GM23338 (cell line): ENCODE measurements around the gene APOL3. TPM values are rescaled to one million over a fixed set of nuclear protein-coding genes. Genes with fewer than 3 reads are reported as not detected.

Experiments used
- ATAC-seq: fragments of 200-7000 bp; cut with Tn5 transposase; 3 replicates; pipeline ENCODE4 v1.9.1; 2020
- DNase-seq: peaks from one replicate; pipeline ENCODE4 v3.0.0-alpha.2; 2015; ENCODE audit warnings: low spot score
- H2AFZ ChIP-seq: fragments of 200-600 bp; sonication (generic); 2 replicates; pipeline ENCODE4 v1.8.0; 2016; ENCODE audit warnings: antibody characterized with exemption, mild to moderate bottlenecking, moderate library complexity
- H3F3A ChIP-seq: fragments of 200-600 bp; sonication (generic); replicated peaks from 2 replicates; pipeline ENCODE4 v1.8.0; 2017; ENCODE audit warnings: antibody characterized with exemption, mixed run types, low read depth
- H3K27ac ChIP-seq: fragments of 200-600 bp; sonication (generic); 2 replicates; pipeline ENCODE4 v1.6.1; 2016; ENCODE audit warnings: low read depth
- H3K27me3 ChIP-seq: fragments of 200-600 bp; sonication (generic); 2 replicates; pipeline ENCODE4 v1.8.0; 2016; ENCODE audit warnings: mild to moderate bottlenecking, mixed run types, moderate library complexity; ENCODE audit not compliant: insufficient read depth
- H3K36me3 ChIP-seq: fragments of 200-600 bp; sonication (generic); 2 replicates; pipeline ENCODE4 v1.8.0; 2016; ENCODE audit warnings: mild to moderate bottlenecking; ENCODE audit not compliant: insufficient read depth
- H3K4me1 ChIP-seq: fragments of 200-600 bp; sonication (generic); 2 replicates; pipeline ENCODE4 v1.8.0; 2016; ENCODE audit warnings: mild to moderate bottlenecking, moderate library complexity; ENCODE audit not compliant: insufficient read depth
- H3K4me2 ChIP-seq: fragments of 200-600 bp; sonication (generic); 2 replicates; pipeline ENCODE4 v1.7.1; 2017; ENCODE audit warnings: mixed run types
- H3K4me3 ChIP-seq: fragments of 200-600 bp; sonication (generic); 2 replicates; pipeline ENCODE4 v1.6.1; 2016; ENCODE audit warnings: mixed run types
- H3K79me2 ChIP-seq: fragments of 200-600 bp; sonication (generic); replicated peaks from 2 replicates; pipeline ENCODE4 v1.8.0; 2017; ENCODE audit warnings: mild to moderate bottlenecking; ENCODE audit not compliant: insufficient read depth
- H3K9me2 ChIP-seq: fragments of 200-600 bp; sonication (generic); 2 replicates; pipeline ENCODE4 v1.8.0; 2017; ENCODE audit not compliant: insufficient read depth
- H4K20me1 ChIP-seq: fragments of 200-600 bp; sonication (generic); replicated peaks from 2 replicates; pipeline ENCODE4 v1.8.0; 2017; ENCODE audit warnings: mild to moderate bottlenecking; ENCODE audit not compliant: insufficient read depth
- H3K27ac Mint-ChIP-seq: 2 replicates; pipeline ENCODE4 v1.8.0; 2020; ENCODE audit warnings: inconsistent platforms, mild to moderate bottlenecking, moderate library complexity, mixed read lengths
- H3K27me3 Mint-ChIP-seq: 3 replicates; pipeline ENCODE4 v1.8.0; 2022; ENCODE audit warnings: low read depth, mild to moderate bottlenecking, moderate library complexity, mixed read lengths, inconsistent platforms; ENCODE audit not compliant: insufficient read depth, poor library complexity
- H3K36me3 Mint-ChIP-seq: 3 replicates; pipeline ENCODE4 v1.8.0; 2021; ENCODE audit warnings: low read depth, mild to moderate bottlenecking, inconsistent platforms, moderate library complexity, mixed read lengths
- H3K4me1 Mint-ChIP-seq: 3 replicates; pipeline ENCODE4 v1.8.0; 2020; ENCODE audit warnings: mild to moderate bottlenecking, inconsistent platforms, mixed read lengths
- H3K4me3 Mint-ChIP-seq: 3 replicates; pipeline ENCODE4 v1.8.0; 2021; ENCODE audit warnings: moderate library complexity, mild to moderate bottlenecking, inconsistent platforms, mixed read lengths
- H3K9me3 Mint-ChIP-seq: 3 replicates; pipeline ENCODE4 v1.8.0; 2020; ENCODE audit warnings: moderate library complexity, mild to moderate bottlenecking, inconsistent platforms, mixed read lengths
- CREB1 ChIP-seq: fragments of 250-450 bp; sonication (Bioruptor Pico); IDR thresholded peaks from 2 replicates; pipeline ENCODE4 v1.5.0; 2020; ENCODE audit warnings: low read depth, mild to moderate bottlenecking, moderate library complexity
- EZH2 ChIP-seq: fragments of 200-600 bp; sonication (generic); IDR thresholded peaks from one replicate; pipeline ENCODE4 v1.8.0; 2017; ENCODE audit warnings: antibody characterized with exemption, mild to moderate bottlenecking, low read depth; ENCODE audit not compliant: unreplicated experiment
- EZH2phosphoT487 ChIP-seq: fragments of 200-600 bp; sonication (generic); IDR thresholded peaks from one replicate; pipeline ENCODE4 v1.8.1; 2018; ENCODE audit warnings: antibody characterized with exemption; ENCODE audit not compliant: unreplicated experiment
- JUNB ChIP-seq: IDR thresholded peaks from one replicate; pipeline ENCODE4 v1.6.1; 2016; ENCODE audit warnings: antibody characterized with exemption; ENCODE audit not compliant: unreplicated experiment
- NANOG ChIP-seq: IDR thresholded peaks from 2 replicates; pipeline ENCODE4 v1.6.1; 2016; ENCODE audit warnings: antibody characterized with exemption, borderline replicate concordance
- POLR2AphosphoS5 ChIP-seq: IDR thresholded peaks from 2 replicates; pipeline ENCODE4 v1.6.1; 2016; ENCODE audit warnings: antibody characterized with exemption, low read depth
- STAT1 ChIP-seq: IDR thresholded peaks from one replicate; pipeline ENCODE4 v1.6.1; 2016; ENCODE audit warnings: antibody characterized with exemption; ENCODE audit not compliant: unreplicated experiment
- ZNF114 ChIP-seq: fragments of 250-450 bp; sonication (Bioruptor Pico); IDR thresholded peaks from 2 replicates; pipeline ENCODE4 v1.5.0; 2020; ENCODE audit warnings: mild to moderate bottlenecking, moderate library complexity
- ZNF331 ChIP-seq: fragments of 250-450 bp; sonication (Bioruptor Pico); IDR thresholded peaks from 2 replicates; pipeline ENCODE4 v1.5.0; 2020; ENCODE audit warnings: low read depth, mild to moderate bottlenecking, moderate library complexity
- polyA plus RNA-seq: library from polyadenylated mRNA; unstranded; fragments of >200 nt; fragmentation: Nextera tagmentation; extraction: Ambion mirVana; gene quantifications from 2 replicates; pipeline ENCODE4 v1.2.1, GENCODE V29; 2016
- total RNA-seq: library from RNA; depleted of rRNA; stranded (reverse); fragments of >200 nt; shearing (Covaris generic); gene quantifications from 2 replicates; pipeline ENCODE4 v1.2.3, GENCODE V29; 2014
- TF ChIP-seq, protein P1 (sequence below): IDR thresholded peaks from one replicate; pipeline ENCODE4 v1.6.1; 2018; ENCODE audit warnings: antibody characterized with exemption; ENCODE audit not compliant: unreplicated experiment
- TF ChIP-seq, protein P2 (sequence below): IDR thresholded peaks from 2 replicates; pipeline ENCODE4 v1.6.1; 2016; ENCODE audit warnings: antibody characterized with exemption
- TF ChIP-seq, protein P3 (sequence below): fragments of 250-450 bp; sonication (Bioruptor Pico); IDR thresholded peaks from 2 replicates; pipeline ENCODE4 v1.5.0; 2020; ENCODE audit warnings: mild to moderate bottlenecking, moderate library complexity
- TF ChIP-seq, protein P4 (sequence below), 2 experiments: fragments of 200-600 bp in 1 of 2; sonication (generic) in 1 of 2; conservative IDR thresholded peaks; 2 replicates each; pipeline versions ENCODE4 v1.5.1 to v1.6.1; 2016 to 2017; ENCODE audit warnings: antibody characterized with exemption in 2 of 2, low read depth in 2 of 2, mild to moderate bottlenecking in 2 of 2, moderate library complexity in 1 of 2

Gene APOL3
- total and polyA plus RNA-seq, 2 experiments from 2014 or later: not detected

DNA sequence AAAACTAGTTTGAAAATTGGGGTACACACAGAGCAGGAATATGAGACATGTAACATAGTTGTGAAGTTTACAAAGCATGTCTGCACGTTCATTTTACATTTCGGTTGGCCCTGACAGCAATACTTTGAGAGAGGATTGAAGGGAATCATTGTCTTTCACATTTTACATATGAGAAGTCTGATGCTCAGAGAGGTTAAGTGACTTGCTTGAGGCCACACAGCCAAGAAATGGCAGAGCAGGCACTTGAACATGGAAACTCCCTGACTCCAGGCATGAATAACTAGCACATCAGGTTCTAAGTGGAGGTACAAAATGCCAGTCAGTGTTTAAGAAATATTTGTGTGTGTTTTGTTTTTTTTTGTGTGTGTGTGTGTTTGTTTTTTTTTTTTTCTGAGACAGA is 53.6 kb downstream of the APOL3 start:
- no peaks in the 10 kb centered on the region for H4K20me1 ChIP-seq
- Mint-ChIP-seq H3K36me3 (no peaks in the 10 kb centered on the region), H3K4me1 (peaks cover 11% of the 10 kb centered on the region; the same call in 2 of the 3 replicates), H3K27me3 (peaks cover 5% of the 10 kb centered on the region), H3K9me3 (no peaks in the 10 kb centered on the region), H3K27ac (no peak overlapping the region), H3K4me3 (no peak overlapping the region)
- no peaks in the 10 kb centered on the region for H3K4me1 ChIP-seq
- H2AFZ ChIP-seq: no peak overlapping the region
- H3K4me2 ChIP-seq: no peak overlapping the region
- DNase-seq (no peak), ATAC-seq (no peak)
- no peaks in the 10 kb centered on the region for H3K27me3 ChIP-seq
- H3F3A ChIP-seq: no peaks in the 10 kb centered on the region
- H3K79me2 ChIP-seq: no peaks in the 10 kb centered on the region
- no peak overlapping the region for H3K27ac ChIP-seq
- no peak for TF ChIP-seq STAT1
- TF ChIP-seq ZNF114 (CRISPR knock-in tag): no peak
- no peak for TF ChIP-seq CREB1 (CRISPR knock-in tag)
- TF ChIP-seq, protein P1, sequence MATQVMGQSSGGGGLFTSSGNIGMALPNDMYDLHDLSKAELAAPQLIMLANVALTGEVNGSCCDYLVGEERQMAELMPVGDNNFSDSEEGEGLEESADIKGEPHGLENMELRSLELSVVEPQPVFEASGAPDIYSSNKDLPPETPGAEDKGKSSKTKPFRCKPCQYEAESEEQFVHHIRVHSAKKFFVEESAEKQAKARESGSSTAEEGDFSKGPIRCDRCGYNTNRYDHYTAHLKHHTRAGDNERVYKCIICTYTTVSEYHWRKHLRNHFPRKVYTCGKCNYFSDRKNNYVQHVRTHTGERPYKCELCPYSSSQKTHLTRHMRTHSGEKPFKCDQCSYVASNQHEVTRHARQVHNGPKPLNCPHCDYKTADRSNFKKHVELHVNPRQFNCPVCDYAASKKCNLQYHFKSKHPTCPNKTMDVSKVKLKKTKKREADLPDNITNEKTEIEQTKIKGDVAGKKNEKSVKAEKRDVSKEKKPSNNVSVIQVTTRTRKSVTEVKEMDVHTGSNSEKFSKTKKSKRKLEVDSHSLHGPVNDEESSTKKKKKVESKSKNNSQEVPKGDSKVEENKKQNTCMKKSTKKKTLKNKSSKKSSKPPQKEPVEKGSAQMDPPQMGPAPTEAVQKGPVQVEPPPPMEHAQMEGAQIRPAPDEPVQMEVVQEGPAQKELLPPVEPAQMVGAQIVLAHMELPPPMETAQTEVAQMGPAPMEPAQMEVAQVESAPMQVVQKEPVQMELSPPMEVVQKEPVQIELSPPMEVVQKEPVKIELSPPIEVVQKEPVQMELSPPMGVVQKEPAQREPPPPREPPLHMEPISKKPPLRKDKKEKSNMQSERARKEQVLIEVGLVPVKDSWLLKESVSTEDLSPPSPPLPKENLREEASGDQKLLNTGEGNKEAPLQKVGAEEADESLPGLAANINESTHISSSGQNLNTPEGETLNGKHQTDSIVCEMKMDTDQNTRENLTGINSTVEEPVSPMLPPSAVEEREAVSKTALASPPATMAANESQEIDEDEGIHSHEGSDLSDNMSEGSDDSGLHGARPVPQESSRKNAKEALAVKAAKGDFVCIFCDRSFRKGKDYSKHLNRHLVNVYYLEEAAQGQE: no peak
- TF ChIP-seq, protein P2, sequence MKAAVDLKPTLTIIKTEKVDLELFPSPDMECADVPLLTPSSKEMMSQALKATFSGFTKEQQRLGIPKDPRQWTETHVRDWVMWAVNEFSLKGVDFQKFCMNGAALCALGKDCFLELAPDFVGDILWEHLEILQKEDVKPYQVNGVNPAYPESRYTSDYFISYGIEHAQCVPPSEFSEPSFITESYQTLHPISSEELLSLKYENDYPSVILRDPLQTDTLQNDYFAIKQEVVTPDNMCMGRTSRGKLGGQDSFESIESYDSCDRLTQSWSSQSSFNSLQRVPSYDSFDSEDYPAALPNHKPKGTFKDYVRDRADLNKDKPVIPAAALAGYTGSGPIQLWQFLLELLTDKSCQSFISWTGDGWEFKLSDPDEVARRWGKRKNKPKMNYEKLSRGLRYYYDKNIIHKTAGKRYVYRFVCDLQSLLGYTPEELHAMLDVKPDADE: no peak
- no peak for TF ChIP-seq NANOG
- TF ChIP-seq, protein P3, sequence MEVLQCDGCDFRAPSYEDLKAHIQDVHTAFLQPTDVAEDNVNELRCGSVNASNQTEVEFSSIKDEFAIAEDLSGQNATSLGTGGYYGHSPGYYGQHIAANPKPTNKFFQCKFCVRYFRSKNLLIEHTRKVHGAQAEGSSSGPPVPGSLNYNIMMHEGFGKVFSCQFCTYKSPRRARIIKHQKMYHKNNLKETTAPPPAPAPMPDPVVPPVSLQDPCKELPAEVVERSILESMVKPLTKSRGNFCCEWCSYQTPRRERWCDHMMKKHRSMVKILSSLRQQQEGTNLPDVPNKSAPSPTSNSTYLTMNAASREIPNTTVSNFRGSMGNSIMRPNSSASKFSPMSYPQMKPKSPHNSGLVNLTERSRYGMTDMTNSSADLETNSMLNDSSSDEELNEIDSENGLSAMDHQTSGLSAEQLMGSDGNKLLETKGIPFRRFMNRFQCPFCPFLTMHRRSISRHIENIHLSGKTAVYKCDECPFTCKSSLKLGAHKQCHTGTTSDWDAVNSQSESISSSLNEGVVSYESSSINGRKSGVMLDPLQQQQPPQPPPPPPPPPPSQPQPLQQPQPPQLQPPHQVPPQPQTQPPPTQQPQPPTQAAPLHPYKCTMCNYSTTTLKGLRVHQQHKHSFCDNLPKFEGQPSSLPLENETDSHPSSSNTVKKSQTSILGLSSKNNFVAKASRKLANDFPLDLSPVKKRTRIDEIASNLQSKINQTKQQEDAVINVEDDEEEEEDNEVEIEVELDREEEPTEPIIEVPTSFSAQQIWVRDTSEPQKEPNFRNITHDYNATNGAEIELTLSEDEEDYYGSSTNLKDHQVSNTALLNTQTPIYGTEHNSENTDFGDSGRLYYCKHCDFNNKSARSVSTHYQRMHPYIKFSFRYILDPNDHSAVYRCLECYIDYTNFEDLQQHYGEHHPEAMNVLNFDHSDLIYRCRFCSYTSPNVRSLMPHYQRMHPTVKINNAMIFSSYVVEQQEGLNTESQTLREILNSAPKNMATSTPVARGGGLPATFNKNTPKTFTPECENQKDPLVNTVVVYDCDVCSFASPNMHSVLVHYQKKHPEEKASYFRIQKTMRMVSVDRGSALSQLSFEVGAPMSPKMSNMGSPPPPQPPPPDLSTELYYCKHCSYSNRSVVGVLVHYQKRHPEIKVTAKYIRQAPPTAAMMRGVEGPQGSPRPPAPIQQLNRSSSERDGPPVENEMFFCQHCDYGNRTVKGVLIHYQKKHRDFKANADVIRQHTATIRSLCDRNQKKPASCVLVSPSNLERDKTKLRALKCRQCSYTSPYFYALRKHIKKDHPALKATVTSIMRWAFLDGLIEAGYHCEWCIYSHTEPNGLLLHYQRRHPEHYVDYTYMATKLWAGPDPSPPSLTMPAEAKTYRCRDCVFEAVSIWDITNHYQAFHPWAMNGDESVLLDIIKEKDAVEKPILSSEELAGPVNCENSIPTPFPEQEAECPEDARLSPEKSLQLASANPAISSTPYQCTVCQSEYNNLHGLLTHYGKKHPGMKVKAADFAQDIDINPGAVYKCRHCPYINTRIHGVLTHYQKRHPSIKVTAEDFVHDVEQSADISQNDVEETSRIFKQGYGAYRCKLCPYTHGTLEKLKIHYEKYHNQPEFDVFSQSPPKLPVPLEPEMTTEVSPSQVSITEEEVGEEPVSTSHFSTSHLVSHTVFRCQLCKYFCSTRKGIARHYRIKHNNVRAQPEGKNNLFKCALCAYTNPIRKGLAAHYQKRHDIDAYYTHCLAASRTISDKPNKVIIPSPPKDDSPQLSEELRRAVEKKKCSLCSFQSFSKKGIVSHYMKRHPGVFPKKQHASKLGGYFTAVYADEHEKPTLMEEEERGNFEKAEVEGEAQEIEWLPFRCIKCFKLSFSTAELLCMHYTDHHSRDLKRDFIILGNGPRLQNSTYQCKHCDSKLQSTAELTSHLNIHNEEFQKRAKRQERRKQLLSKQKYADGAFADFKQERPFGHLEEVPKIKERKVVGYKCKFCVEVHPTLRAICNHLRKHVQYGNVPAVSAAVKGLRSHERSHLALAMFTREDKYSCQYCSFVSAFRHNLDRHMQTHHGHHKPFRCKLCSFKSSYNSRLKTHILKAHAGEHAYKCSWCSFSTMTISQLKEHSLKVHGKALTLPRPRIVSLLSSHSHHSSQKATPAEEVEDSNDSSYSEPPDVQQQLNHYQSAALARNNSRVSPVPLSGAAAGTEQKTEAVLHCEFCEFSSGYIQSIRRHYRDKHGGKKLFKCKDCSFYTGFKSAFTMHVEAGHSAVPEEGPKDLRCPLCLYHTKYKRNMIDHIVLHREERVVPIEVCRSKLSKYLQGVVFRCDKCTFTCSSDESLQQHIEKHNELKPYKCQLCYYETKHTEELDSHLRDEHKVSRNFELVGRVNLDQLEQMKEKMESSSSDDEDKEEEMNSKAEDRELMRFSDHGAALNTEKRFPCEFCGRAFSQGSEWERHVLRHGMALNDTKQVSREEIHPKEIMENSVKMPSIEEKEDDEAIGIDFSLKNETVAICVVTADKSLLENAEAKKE (CRISPR knock-in tag): no peak
- TF ChIP-seq POLR2AphosphoS5: no peak
- TF ChIP-seq, protein P4, sequence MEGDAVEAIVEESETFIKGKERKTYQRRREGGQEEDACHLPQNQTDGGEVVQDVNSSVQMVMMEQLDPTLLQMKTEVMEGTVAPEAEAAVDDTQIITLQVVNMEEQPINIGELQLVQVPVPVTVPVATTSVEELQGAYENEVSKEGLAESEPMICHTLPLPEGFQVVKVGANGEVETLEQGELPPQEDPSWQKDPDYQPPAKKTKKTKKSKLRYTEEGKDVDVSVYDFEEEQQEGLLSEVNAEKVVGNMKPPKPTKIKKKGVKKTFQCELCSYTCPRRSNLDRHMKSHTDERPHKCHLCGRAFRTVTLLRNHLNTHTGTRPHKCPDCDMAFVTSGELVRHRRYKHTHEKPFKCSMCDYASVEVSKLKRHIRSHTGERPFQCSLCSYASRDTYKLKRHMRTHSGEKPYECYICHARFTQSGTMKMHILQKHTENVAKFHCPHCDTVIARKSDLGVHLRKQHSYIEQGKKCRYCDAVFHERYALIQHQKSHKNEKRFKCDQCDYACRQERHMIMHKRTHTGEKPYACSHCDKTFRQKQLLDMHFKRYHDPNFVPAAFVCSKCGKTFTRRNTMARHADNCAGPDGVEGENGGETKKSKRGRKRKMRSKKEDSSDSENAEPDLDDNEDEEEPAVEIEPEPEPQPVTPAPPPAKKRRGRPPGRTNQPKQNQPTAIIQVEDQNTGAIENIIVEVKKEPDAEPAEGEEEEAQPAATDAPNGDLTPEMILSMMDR (conservative IDR thresholded peaks at IDR 0.05; ENCODE audit: low read depth in 2 of 2): no peak
- no peak for TF ChIP-seq JUNB
- TF ChIP-seq EZH2: no peak
- TF ChIP-seq EZH2phosphoT487: no peak
- no peak for TF ChIP-seq ZNF331 (CRISPR knock-in tag)
- H3K9me2 ChIP-seq: no peaks in the 10 kb centered on the region
- H3K36me3 ChIP-seq: no peaks in the 10 kb centered on the region
- no peak overlapping the region for H3K4me3 ChIP-seq
